ENCODE results near the gene RAD18.
A peak's percentile ranks its signal among the peaks of the same experiment; 100 is the strongest.

The RAD18 gene

DNA sequence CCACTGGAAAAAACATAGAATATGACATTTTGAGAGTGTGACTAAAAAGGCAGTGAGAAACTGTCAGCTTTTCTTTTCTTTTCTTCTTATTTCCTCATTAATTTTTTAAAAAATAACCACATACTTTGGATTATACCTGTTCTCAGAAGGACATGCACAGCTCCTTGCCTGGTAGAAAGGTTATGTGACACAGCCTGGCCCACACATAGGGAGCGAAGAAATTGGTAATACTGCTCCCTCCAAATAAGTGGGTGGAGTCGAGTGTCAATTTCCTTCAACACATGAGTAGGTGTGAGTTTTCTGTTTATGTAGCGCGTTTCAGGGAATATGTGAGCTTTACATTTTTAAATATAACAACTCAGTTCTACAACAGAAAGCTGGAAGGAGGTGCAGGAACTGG is 28.9 kb upstream of the RAD18 start:
- no peak for DNase-seq (ENCODE audit: insufficient read length, low spot score)
- no peak for FAIRE-seq
- TF ChIP-seq, protein P1, sequence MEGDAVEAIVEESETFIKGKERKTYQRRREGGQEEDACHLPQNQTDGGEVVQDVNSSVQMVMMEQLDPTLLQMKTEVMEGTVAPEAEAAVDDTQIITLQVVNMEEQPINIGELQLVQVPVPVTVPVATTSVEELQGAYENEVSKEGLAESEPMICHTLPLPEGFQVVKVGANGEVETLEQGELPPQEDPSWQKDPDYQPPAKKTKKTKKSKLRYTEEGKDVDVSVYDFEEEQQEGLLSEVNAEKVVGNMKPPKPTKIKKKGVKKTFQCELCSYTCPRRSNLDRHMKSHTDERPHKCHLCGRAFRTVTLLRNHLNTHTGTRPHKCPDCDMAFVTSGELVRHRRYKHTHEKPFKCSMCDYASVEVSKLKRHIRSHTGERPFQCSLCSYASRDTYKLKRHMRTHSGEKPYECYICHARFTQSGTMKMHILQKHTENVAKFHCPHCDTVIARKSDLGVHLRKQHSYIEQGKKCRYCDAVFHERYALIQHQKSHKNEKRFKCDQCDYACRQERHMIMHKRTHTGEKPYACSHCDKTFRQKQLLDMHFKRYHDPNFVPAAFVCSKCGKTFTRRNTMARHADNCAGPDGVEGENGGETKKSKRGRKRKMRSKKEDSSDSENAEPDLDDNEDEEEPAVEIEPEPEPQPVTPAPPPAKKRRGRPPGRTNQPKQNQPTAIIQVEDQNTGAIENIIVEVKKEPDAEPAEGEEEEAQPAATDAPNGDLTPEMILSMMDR (IDR thresholded peaks at IDR 0.05; ENCODE audit: insufficient read depth, missing control alignments): no peak

DNA sequence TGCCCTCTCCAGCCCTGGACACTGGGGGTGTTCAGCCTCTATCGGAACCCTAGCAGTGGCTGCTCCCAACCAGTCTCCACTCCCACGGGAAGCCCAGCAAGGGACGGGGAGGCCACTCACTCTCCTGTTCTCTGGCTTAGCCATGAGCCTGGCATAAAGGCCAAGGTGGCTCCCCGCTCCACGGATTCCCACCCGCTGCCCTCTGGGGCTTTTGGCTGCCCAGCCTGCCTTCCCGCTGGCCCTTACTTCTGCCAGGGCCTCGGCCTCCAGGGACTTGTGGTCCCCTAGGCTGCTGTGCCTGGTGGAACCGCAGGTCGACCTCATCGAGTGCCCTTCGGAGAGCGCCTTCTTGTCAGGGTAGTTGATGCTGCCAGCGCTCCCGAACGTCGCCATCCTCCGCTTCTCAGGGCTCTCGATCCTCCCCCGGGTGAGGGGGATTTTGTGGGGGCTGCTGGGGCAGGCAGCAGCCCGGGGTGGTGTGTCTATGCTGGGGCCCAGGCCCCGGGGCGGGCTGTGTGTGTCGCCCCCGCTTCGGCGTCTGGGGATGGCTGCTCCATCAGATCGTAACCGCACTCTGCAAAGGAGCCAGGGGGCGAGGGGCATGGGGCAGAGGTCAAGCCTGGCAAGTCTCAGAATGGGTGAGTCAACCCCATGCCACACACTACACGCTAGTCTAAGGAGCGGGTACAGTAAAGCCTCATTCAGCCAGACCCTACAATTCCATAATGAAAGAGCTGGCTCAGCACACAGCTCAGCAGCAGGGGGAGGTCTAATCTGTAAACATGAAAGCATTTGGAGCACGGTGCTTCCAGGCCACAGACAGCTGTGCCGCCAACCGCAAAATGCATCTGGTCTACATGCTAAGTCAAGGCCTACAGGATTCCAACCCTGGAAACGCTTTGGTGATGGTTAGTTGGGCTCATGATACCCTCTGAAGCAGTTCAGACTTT is 27.3 kb upstream of the RAD18 start:
- FAIRE-seq: no peak
- DNase-seq (ENCODE audit: insufficient read length, low spot score): no peak
- TF ChIP-seq, protein P1 (IDR thresholded peaks at IDR 0.05; ENCODE audit: insufficient read depth, missing control alignments): no peak

DNA sequence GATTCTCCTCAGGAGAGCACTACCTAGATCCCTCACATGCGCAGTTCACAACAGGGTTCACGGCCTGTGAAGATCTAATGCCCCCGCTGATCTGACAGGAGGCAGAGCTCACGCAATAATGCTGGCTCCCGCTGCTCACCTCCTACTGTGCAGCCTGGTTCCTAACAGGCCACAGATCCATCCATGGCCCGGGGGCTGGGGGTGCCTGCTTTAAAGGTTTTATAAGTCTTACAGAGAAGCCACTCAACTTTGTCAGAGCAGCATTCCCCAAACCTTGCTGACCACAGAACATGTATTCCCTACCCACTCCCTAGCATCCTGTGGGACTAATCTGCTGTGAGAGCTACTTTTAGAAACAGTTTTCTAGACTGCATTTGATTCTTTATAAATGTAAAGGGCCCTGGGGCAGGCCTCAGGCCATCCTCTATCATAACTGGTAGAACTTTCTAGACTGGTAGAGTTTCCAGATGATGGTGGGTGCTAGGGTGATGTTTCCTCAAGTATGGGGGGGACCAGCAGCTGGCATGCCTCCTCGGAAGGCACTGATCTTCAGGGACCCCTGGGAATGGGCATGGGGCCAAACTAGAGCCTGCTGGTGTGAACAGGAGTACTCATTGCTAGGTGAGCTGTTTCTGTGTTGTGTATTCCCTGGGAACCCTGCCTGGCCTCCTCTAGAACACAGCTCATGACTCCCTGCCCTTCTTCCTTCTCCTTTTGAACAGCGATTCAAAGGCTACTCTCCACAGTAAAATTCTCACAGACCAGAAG is 25.7 kb upstream of the RAD18 start:
- no peak for DNase-seq (ENCODE audit: insufficient read length, low spot score)
- no peak for FAIRE-seq
- TF ChIP-seq, protein P1 (IDR thresholded peaks at IDR 0.05; ENCODE audit: insufficient read depth, missing control alignments): no peak

DNA sequence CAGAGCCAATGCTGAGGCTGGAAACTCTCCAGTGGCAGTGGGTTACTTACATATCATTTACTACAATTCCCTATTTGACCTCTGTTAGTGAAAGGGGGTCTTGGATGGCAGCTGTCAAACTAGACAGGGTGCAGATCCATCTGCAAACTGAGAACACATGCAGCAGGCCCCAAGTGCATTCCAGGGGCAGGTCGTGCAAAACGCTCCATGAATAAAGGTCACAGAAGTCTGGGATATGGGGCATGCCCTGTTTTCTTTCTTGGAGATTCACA is 25.0 kb upstream of the RAD18 start:
- DNase-seq (ENCODE audit: insufficient read length, low spot score) (no peak), FAIRE-seq (no peak)
- TF ChIP-seq, protein P1 (IDR thresholded peaks at IDR 0.05; ENCODE audit: insufficient read depth, missing control alignments): no peak

DNA sequence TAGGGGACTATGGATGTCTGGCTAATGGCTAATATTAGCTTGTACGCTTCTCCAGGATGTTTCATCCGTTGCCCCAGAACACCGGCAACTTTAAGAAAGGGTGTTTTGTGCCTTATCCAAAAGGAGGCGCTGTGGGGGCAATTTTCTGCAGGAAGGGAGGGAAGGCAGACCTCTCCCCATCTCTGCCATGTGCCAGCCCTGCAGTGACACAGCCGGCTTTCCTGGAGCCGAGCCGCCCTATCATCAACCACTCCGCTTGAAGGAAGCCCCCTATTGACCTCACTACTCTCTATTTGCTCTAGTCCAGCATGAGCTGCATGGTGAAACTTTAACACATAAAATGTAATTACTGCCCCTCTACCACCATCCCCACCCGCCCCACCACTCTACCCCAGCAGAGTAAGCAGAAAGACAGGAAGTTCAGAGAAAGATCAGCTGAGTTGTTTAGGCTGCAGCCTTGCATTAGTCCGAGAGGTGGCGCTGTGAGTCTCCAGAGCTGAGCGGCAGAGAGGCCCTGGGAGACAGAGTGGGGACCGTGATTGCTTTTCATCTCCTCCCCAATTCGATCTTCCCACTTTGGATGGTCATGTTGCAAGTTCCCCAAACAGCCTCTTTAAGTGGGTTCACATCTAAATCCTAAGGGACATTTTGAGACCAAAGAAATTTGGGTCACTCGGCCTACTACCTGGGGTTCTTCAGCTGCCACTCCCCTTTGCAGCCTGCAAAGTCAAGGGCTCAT is 24.5 kb upstream of the RAD18 start:
- FAIRE-seq (no peak), DNase-seq (ENCODE audit: insufficient read length, low spot score) (peak; percentile 76)
- TF ChIP-seq, protein P1 (IDR thresholded peaks at IDR 0.05; ENCODE audit: insufficient read depth, missing control alignments): peak; percentile 82

DNA sequence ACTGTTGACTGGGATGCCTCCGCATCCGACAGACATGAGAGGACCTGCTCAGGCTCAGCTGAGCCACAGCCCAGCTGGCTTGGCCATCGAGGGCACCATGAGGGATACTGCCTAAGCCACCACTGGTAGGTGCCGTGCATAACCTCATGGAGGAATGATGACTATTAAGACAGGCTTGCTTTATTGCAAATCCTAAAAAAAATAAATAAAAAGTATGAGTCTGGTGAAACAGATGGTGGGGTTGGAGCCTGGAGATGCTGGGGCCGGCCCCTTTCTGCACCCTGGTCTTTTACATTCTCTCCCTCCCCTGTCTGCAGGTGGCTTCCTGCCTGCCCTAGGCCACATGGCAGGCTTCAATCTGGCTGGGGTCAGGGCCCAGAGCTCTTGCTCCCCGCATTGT is 24.0 kb upstream of the RAD18 start:
- no peak for DNase-seq (ENCODE audit: insufficient read length, low spot score)
- no peak for FAIRE-seq
- TF ChIP-seq, protein P1 (IDR thresholded peaks at IDR 0.05; ENCODE audit: insufficient read depth, missing control alignments): no peak
